Activated naive CD4-positive, alpha-beta T cell treated with Interleukin-2 at 50 U/mL for 16 hours (primary cell): ENCODE measurements around the gene PFDN1.

Experiments used
- DNase-seq: peaks from one replicate; pipeline ENCODE4 v3.0.0-alpha.2; 2020

PFDN1 gene

DNA sequence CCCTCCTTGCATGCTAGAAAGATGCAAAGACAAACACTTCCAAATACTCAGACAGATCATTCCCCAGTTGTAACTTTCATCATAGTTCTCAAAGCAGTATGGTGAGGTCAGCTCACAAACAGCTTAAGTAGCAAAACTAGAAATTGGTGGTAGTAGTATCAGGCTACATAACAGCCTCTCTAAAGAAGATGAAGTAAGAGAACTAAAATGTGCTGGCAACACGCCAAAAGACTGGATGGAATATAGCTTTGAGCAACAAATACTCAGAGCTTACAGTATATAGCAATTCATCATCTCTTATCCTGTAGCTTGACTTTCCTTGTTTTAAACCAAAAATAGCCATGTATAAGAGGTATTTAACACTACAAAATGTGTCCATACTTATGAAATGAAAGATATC lies 7.5 kb downstream of the PFDN1 start:
- no peak for DNase-seq

DNA sequence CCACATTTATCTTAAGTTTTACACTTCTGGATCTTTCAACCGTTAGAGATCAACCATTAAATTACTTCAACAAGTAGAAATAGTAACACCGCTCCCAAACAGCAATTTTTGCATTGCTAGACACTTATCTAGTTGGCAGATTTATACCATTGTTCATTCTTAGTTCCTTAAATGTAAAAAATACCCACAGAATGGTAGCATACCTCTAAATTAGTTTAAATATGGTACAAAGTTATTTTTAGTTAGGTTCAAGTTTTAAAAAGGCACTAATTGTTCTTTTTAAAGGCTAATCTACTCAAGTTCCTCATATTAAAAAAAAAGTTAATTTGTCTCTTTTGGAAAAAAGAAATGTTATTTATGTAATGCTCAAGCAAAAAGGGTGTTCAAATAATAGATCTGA lies 8.1 kb downstream of the PFDN1 start:
- no peak for DNase-seq

DNA sequence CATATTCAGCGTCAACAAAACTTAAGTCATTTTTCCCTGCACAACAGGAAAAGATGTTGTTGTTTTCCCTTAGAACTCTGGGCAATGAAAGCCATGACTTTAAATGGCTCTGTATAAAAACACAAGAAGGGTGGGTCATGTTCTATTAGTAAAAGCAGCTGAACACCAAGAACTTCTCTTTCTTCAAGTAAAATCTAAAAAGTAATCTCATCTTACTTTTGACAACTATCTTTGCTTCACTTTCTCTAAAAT lies 9.1 kb downstream of the PFDN1 start:
- no peak for DNase-seq

DNA sequence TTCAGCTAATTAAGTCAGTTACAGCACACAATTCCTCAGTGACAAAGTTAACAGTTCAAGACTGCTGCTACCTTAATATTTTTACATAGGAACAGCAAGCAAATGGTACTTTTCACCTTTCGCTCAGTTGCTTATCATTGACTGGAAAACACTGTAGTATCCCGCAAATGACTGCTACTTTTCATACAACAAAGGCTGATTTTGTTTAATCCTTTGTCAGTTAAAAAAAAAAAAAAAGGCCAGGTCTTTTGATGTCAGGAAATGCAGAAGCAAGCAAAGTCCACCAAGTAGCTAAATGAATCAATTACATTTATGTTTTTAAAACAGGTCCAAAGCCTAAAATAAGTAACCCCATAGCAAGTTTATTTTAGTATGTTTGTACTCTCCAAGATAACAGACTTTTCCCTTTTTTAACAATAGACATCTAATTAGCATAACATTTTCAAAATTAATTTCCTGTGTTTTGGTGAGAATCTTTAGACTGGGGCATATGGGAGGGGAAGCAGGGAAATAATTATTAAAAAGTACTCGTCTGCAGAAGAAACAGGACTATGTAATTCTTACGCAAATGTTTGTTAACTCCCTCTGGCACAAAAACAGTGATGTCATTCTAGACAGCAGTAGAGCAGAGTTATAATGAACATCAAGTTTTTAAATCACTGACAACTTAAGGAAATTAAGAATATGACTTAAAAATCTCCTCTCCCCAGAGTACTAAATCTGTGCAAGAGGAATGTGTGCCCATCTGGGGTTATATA lies 9.6 kb downstream of the PFDN1 start:
- DNase-seq: no peak

DNA sequence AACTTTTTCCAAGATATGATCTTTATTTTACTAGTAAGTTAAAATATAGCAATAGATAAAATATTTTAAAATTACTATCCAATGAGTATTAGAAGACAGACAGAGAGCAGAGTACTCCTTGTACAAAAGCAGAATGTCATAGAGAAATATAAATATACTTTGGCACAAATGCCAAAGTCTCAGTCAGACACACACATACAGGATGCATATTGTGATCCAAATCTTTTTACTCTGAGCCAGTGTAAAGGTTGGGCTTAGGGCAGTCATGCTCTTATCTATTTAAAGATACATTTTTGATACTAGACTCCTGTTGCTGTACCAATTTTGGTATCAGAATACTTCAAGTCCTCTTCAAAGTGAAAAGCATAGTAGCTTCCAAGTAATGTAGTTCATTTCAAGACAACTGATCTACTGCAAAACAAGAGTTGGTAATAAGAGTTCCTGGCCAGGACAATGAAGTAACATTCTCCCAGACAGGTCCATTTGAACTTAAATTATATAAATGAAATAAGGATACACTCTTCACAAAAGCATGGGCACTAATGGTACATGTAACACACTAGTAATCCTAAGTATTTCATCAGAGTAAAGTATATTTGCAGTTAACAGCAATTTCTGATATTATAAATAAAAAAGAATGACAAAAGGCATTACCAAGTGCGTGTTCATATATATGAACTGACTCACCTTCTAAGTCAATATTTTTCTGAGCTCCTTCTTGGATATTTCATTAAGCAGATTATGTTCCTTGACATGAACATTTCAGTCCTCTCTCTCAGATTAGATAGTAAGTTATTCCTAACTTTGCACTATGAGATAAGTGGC lies 10.5 kb downstream of the PFDN1 start:
- DNase-seq: no peak

DNA sequence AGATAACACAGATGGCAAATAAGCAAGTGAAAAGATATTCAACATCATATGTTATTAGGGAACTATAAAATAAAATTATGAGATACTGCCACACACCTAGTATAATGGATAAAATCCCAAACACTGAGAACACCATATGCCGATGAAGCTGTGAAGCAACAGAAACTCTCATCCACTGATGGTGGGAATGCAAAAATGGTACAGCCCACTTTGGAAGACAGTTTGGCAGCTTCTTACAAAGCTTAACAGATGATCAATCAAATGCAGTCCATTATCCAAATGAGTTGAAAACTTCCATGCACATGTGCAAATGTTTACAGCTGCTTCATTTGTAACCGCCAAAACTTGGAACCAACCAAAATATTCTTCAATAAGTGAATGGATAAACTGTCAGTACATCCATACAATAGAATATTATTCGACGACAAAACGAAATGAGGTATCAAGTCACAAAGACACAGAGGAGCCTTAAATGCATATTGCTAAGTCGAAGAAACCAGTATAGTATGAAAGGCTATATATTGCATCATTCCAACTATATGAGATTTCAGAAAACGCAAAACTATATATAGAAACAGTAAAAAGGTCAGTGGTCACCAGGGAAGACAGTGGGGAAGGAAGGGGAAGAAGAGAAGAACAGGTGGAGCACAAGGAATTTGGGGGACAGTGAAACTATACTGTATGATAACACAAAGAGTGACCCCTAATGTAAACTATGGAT lies 14.9 kb downstream of the PFDN1 start:
- DNase-seq: no peak

DNA sequence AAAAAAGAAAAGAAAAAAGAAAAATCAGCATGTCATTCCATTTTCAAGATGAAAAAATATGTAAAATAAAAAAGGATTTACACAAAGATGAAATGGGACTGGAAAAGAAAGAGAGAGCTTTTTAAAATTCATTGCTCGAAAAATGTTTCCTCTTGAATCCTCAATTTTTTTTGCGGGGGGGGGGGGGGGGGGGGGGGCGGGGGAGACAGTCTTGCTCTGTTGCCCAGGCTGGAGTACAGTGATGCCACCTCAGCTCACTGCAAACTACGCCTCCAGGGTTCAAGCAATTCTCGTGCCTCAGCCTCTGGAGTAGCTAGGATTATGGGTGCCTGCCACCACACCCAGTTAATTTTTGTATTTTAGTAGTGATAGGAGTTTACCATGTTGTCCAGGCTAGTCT lies 16.5 kb downstream of the PFDN1 start:
- no peak for DNase-seq

DNA sequence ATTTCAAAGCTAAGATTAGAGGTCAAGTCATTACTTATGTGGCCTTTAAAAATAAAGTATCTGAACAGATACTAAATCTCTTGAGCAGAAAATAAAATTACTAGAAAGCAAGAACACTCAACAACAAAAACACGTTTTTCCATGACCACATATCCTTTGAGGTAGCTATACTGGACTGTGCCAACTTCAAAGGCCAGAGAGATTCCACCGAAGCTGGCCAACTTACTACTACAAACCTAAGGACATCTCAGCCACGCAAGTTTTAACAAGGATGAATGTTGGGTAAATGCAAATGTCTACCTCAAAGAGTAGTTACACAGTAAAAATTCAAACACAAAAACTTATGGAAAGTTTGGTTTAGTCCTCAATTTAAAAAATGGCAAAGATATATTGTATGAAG lies 18.9 kb downstream of the PFDN1 start:
- DNase-seq: no peak

DNA sequence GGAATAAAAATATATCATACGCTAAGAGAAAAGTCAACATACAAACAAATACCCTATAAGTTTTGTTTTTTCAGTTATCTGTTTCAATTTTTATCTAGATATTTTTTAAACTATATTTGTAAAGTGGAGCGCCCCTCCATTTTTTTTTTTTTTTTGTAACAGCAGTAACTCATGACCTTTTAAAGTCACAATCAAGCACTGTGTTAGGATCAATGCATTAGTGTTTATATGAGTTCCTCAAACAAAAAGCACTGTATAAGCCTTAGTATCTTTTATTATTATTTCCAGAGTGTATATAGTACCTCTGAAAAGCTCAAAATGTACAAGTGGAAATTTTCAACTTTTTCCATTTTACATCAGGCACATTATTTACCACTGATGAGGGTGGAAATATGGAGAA lies 20.6 kb downstream of the PFDN1 start:
- DNase-seq: no peak

DNA sequence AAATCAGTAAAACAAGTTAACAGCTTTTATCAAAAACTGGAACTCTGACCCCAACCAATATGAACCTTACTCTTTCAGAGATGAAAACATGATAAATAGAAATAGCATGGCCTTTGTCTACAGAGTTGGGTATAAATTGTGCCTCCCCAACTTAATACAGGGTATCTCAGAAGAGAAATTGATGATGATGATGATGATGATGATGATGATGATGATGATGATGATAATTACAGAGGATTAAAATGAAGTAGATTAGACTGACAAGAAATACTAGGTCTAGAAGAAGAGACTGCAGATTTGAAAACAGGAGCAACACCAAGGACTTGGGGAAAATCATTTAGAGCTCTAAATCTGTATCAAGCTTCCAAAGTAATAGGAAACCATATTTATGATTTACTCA lies 27.1 kb downstream of the PFDN1 start:
- no peak for DNase-seq

DNA sequence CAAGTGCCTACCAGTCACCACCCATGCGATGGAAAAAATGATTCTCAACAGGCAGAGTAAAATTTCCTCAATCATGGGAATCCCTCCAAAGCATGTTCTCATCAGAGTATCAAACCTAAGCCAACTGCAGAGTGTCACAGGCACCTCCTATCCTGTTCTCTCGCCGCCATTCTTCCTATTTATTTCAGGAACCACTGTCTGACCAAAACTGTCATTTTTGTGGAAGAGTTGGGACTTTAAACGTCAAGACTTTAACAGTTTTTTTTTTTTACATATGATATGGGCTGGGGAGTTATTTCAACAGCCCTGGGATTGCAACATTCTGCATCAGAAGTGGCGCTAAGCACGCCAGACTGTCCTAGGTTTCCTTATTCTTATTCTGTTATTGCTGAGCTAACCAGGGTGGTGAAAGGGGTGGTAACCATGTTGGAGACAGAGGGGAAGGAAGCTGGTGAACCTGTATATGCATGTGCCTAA lies 29.5 kb downstream of the PFDN1 start:
- DNase-seq: no peak

DNA sequence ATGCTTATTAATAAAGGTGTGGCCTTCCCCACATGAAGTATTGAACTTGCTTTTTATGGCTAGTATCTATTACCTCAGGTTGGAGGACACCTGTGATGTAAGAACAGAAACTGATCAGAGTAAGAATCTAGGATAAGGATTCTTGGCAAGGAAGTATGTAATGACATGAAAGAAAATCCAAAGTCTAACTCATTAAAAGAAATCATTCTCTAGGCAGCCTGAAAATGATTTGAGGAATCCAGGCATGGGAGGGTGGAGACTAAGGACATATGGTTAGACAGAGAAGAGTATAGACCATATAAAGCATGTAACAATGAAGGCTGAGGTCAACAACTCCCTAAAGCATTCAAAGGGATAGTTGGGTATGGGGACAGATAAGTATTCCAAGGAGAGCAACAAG lies 32.9 kb downstream of the PFDN1 start:
- no peak for DNase-seq

DNA sequence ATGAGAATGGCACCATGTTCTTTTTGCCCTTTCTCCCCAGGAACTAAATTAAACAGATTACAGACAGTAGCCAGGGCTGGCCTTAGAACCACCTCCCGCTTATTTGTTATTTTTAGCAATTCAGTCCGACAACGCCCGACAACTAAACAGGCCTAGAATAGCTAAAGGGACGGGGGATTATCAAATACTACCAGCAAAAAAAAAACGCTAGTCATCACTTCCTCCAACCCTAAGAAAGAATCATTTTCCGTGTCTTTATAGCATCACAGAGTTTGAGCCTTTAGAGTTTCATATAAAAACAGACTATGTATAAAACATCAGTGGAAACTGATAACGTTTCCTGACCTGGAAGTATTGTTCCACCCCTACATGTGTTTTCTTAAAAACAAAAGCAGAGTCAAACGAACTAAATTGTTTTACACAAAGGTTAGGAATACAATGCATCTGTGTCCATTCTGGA lies 35.3 kb downstream of the PFDN1 start:
- DNase-seq: no peak

DNA sequence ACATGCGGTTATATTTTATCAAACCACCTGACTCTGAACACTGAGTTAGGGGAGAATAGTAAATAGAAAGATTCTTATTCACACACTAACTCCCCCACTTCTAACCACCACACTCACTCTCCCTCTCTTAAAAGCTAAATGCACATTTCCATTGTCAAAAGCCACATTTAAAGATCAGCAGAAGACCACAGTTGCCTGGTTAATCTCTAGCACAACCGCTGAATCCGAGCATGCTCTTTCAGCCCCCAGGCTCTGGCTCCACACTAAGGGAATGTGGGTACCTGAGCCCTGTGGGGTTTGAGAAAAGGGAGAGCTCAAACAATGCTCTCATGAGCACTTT lies 35.7 kb downstream of the PFDN1 start:
- no peak for DNase-seq

DNA sequence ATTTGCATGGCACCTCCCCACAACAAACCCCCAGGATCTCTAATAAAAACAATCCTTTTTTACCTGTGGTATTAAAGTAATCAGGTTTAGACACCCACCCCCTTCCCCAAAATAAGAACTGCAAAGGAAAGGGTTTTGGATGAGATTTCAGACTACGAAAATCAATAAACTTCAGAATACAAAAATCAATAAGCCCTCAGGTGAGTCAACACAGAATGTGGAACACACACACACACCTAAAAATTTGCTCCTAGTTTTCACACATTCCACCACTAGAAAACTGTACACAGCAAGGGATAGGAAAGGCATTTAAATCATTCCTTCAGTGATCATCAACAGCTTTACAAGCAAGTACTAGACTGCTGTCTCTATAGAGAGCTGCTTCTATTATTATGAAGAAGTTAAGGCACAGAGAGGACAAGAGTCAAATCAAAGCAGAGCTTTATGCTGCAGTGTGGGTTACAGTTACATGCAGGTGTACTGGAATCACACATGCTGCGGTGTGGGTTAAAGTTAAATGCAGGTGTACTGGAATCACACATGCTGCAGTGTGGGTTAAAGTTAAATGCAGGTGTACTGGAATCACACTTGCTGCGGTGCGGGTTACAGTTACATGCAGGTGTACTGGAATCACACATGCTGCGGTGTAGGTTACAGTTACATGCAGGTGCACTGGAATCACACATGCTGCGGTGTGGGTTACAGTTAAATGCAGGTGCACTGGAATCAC lies 36.3 kb downstream of the PFDN1 start:
- DNase-seq: no peak

DNA sequence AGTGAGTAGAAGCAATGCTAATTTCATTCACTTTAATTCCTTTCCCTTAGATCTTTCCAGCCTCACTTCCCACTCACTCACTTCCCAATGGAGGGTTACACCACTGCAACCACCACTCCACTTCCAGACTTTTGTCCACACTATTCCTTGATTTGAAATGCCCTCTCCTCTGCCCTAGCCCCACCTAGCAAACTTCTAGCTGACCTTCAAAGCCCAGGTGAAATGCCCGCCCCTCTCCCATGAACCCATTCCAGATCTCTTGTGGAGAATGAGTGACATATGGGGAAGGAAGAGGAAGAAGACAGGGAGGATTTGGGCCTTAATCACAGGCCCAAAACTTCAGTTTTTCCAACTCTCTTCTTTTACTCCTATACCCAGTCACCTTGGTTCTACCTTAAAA lies 37.1 kb downstream of the PFDN1 start:
- DNase-seq: no peak

DNA sequence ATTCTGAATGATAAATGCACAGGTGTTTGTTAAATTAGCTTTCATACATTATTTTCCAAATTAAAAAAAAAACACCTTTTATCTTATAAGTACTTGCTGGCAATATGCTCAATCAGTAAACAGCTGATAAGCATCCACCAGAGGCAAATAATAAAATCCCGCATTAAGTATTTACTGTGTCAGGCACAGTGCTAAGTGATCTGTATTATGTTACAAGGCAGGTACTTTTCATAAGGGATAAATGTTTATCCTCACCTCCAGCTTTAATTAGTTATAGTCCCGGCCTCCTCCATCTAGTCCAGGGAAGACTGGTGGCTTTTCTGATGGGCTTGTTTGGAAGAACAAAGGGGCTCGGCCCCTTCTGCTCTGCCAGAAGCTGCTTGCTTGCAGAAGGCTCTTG lies 40.1 kb downstream of the PFDN1 start:
- DNase-seq: no peak

DNA sequence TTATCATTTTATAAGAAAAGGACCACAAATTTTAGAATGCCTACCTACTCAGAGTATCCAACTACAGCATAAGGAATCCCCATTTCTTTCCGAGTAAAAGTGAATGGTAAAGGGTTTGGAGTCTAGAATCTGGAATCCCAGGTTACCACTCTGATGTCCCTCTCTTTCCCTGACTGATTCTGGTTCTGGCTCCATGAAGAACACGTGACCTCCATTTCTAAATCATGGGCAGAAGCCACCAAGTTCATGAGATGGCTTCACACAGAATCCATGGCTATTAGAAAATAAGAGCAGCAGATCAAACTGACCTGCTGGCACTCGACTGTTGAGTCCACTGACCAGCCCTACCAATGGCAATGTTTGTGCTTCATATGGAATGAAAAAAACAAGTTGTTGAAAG lies 40.7 kb downstream of the PFDN1 start:
- no peak for DNase-seq

DNA sequence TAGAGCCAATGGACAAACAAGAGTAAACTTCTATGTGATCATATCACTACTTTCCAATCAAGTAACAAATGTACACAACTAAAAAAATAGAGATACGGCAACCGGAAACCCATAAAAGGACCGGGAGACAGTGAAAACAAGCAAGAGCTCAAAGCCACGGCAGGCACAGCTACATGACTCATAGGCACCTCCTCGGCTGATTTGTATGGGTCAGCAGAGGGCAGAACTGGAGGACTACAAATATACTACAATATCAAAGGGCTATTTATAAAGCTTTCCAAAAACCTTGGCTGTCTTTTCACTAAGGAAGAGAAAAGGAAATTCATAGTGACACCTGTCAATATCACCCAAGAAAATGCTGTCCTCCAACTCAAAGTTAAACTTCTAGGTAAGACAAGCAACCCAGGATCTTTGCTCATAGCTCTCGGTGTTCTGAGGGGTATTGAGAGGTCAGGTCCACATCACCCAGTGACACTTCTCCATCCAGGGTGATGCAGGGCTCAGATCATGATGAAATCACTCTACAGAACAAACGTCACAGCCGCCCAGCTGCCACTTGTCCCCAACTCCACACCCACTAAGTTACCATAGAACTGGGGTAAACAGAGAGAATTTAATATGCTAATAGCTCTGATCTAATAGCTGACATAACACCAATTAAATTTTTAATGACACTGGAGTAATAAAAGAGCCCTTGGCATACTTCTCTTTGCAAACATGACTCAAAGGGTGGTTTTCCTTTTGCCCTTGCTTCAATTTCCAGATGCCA lies 41.3 kb downstream of the PFDN1 start:
- peak; percentile 33 for DNase-seq

DNA sequence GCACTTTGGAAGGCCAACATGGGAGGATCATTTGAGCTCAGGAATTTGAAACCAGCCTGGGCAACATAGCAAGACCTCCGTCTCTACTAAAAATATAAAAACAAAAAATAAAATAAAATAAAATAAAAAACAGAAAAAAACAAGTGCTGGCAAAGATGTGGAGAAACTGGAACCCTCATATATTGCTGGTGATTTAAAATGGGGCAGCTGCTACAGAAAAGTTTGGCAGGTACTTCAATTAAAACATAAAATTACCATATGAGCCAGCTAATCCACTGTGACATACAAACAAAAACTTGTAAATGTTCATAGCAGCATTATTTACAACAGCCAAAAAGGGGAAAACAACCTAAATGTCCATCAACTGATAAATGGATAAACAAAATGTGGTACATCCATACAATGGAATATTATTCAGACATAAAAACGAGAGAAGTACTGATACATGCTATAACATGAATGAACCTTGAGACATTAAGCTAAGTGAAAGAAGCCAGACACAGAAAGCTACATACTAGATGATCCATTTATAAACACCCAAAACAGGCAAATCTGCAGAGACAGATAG lies 42.7 kb downstream of the PFDN1 start:
- no peak for DNase-seq

DNA sequence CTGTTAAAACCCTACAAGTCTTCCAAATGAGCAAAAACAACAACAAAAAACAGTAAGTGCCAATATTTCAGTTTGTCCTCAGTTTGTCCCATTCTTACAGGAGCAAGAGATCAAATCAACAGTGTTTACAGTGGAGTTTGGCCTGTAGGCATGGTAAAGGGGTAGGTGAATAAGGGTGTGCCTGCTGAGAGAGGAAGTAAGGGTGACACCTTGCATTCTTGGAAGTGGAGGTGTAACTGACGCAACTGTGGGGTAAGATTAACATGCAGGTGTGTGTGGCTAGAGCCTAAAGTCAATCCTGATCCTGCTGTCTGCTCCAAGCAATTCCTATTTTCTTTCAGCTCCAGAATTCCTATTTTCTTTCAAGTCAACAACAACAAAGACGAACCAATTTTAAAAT lies 43.4 kb downstream of the PFDN1 start:
- DNase-seq: no peak

DNA sequence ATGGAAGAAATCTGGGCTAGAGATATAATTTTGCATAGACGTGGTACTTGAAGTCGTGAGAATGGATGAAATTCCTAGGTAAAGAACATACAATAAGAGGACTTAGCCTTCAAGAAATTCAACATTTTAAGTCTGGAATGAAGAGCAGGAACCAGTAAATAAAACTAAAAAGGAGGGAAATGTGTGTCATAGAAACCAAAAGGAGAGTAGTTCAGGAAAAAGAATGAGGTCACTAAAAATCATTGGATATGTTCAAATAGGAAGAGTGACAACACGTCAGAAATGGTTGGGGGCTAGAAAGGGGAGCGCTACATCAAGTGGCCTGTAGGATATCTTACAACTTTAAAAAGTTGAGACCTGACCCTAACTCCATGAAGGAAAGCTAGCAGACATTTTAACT lies 44.0 kb downstream of the PFDN1 start:
- DNase-seq: no peak
